Measurements from ENCODE around the gene SLC4A3.

The SLC4A3 gene

DNA sequence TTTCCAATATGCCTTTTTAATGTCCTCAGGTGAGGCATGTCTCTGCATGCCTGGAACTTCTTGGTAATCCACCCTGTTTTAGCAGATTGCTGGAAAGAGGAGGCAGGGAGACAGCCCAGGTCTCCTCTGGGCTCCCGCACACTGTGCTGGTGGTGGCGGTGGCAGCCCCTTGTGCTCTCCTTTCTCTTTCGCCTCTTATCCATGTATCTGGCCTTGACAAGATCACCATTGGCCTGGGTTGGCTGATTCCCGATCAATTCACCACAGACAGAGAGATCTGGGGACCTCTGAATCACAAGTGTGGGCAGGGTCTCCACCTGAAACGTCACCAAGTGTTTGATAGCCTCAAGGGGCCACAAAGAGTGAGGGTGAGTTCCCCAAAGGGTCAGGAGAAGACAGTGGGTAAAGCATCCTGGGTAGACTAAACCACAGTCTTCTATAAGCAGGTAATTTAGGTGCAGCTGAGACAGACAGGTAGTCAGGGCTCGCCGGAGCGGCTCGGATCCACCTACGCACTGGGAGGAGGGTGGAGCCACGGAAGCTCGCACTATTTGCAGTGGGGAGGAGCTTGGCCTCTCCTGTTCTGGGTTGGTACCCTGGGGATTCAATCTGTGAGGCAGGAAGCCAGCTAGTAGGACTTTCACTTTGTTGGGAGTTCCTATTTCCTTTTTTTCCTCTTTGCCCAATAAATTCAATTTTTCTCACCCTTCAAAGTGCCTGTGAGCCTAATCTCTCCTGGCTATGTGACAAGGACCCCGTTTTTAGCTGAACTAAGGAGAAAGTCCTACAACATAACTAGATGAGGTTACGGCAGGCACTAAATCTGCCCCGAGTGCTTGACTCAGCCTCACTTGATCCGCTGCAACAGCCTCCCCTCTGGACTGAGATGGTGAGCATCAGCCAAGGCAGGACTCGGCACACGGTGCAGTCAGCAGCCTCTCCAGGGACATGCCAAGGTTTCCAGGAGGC is 57.6 kb downstream of the SLC4A3 start:
- peak; percentile 8 for DNase-seq

DNA sequence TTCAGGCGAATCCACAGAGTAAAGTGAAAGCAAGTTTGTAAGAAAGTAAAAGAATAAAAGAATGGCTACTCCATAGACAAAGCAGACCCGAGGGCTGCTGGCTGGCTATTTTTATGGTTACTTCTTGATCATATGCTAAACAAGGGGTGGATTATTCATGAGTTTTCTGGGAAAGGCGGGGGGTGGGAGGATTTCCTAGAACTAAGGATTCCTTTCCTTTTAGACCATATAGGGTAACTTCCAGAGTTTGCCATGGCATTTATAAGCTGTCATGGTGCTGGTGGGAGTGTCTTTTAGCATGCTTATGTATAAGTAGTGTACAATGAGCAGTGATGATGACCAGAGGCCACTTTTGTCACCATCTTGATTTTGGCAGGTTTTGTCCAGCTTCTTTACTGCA is 59.8 kb downstream of the SLC4A3 start:
- no peak for DNase-seq

DNA sequence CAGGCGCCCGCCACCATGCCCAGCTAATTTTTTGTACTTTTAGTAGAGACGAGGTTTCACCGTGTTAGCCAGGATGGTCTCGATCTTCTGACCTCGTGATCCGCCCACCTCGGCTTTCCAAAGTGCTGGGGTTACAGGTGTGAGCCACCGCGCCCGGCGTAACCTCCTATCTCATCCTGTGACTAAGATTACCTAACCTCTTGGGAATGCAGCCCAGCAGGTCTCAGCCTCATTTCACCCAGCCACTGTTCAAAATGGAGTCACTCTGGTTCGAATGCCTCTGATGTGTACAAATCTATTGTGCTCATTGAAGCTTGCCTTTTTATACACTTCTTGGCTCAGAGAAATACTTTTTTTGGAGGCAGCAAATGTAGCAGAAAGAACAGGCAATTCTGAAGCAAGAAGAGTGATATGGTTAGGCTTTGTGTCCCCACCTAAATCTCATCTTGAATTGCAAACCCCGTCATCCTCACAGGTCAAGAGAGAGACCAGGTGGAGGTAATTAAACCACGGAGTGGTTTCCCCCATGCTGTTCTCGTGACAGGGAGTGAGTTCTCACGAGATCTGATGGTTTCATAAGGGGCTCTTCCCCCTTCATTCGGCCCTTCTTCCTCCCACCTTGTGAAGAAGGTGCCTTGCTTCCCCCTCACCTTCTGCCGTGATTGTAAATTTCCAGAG is 60.6 kb downstream of the SLC4A3 start:
- no peak for DNase-seq

DNA sequence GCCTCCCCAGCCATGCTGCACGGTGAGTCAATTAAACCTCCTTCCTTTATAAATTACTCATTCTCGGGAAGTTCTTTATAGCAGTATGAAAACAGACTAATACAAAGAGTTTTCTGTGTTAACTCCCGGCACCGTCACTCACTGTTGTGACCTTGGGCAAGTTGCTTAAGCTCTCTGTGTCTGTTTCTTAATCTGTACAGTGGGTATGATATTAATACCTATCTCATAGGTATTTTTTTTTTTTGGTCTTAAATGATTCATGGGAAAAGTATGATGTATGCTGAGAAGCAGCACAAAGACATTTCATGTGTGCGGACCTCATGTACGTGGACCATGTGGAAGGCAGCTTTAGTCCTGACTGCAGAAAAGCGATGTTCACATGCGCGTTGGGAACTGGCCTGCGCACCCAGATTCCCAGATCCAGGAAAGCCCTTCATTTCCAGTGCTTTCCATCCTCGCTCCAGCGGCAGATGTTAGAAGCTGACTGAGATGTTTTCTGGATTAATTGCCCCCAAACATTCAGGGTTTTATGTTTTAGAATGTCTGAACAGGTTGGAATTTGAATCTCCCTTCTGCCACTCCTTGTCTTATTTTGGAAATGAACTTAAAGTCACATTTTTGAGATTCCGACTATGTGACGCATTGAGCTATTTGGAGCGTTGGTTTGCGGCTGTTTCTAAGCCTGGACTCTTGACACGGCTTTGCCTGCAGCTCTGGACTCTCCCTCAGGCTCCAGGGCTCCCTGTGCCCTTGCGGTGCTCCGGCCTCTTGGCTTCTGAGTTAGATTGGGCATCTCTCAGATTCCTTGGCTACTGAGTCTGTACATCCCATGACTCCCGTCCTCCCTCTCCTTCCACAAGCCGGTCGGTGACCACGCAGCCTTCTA is 61.4 kb downstream of the SLC4A3 start:
- DNase-seq: no peak

DNA sequence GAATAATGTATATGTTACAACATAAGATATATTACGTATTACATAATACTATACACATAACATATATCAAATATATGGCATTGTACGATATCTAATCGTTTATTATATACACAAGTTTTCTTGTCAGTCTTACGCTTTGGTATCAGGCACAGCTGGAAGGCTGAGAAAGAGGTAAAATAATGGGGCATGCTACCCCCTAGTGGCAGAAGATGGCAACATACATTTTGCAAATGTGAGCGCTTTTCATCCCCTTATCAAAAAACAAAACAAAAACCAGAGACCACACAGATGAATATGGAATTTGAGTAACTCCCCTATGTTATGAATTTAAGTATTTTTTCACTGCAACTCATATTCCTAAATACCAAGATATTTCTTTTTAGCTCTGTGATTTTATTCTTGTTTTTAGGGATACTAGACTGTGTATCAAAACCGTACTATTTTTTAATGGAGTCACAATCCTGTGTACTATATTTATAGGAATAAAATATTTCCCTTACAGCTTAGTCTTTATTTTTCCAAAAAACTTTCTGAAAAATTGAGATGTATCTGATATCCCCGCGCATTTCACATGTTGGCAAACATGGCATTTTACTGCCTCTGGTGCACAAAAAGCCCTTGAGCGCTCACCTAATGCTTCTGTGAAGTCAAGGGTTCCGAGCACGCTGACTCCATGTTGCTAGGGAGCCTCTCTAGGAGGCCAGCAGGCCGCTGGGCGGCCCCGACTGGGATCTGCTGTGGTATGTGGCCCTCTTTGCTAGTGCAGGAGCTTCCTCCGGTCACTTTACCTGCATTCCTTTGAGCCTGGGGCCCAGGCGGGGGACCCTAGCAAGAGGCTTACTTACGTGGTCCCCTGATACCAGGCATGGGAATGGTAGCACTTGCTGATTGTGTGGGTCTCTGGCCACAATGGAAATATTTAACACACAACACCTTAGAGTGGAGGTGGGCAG is 62.5 kb downstream of the SLC4A3 start:
- peak; percentile 37 for DNase-seq

DNA sequence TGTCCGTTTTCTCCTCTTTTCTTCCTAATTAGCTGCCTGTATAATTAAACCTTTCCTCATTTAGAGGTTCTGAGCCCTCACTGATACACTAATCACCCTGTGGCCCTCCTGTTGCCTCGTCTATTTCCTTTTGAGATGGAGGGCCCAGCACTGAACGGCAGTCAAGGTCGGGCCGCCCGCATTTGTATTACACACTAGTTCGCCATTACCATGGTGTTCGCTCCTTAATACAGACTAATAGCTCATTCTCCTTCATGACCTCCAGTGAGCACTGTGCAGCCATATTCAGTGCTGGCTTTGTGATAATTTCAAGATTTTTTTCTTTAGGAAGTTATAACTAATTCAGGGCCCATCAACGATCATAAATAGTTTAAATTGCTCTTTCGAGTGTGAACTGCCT is 64.1 kb downstream of the SLC4A3 start:
- no peak for DNase-seq

Data from CD4-positive, alpha-beta T cell treated with Interleukin-4 for 4 hours (primary cell).